HG03060 (cell line): ENCODE results near the gene ARFGEF2.
"Not testable (repeated sequence)": the region's sequence is repeated elsewhere in the genome, so short reads cannot be mapped to it uniquely, and the experiment has no call there.

Experiments
- ATAC-seq: cut with Tn5 transposase; IDR thresholded peaks from one replicate; pipeline ENCODE4 v1.9.1; 2021; ENCODE audit warnings: low read depth, moderate number of reproducible peaks; ENCODE audit not compliant: unreplicated experiment

Gene ARFGEF2

DNA sequence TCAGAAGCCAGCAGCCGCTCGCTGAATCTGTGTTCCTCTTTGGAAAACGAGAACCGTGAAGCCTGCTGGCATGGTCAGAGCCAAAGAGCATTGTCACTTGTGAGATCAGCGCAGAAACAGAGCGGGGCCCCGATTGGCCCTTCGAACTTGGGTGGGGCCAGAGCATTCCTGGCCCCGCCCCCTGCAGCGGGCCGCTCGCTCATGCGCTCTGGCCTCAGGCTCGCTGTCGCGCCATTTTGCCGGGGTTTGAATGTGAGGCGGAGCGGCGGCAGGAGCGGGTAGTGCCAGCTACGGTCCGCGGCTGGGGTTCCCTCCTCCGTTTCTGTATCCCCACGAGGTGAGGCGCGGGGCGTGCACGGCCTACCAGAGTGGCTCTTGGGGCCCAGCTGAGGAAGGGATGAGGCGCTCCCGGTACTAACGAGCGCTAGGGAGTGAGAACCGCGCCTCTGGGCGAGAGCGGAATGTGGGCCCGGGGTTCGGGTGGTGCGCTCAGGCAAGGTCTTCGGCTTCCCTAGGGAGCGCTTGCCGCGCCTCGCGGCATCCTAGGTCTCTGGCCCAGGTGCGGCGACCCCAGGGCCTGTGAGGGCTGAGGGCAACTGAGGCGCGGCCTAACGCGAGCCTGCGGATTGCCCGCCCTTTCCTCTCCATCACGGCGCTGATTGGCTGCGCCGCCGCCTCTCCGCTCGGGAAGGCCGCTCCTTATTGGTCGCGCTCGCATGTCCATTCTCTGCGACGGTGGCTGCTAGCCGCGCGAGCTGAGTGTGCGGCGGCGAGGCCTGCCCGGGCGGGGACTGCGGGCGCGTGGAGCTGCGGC lies 124.8 kb downstream of the ARFGEF2 start, which contains the start of gene CSE1L:
CSE1L (plus strand) TSS at position 226 of the 814 bp plus-strand sequence. CDS start 12,152 bp downstream, outside the sequence.
- ATAC-seq = peak; percentile 71

DNA sequence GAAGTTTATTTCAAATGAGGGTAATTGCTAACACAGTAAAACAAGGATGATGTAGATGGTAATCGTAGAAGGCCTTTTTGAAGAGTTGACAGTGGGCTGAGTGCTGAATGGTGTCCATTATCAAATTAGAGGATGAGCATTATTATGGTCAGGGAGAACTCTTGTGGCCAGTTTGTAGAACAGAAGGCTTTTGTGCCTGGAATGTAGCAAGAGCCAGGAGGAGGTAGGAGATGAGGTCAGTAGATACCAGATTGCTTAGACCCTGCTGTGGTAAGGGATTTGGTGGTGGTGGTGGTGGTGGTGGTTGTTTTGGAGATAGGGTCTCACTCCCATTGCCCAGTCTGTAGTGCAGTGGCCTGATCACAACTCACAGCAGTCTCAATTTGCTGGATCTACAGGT lies 130.8 kb downstream of the ARFGEF2 start:
- no peak for ATAC-seq

DNA sequence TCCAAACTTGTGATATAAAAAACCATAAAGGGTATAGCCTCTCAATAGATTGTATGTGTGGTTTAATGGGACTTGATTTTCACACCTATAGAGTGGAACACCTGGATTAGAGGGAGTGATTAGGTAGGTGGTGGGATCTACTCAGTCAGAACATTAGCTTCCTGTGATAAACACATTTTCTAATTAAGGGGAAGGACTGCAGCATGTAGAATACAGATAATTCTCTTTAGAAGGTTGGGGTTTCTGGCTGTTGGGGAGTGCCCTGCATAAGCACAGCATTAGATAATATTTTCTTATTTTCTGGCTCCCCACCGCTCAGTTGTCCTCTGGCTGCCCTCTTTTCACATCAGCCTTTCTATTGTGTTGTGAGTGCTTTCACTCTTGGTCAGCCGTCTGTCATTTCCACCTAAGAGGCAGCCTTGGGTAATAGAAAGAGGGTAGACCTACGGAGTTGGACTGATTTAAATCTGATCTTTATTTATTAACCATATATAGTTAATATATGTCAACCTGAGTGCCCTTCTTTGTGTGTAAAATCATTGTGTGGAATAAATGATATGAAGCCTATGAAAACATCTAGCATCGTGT lies 132.6 kb downstream of the ARFGEF2 start:
- no peak for ATAC-seq

DNA sequence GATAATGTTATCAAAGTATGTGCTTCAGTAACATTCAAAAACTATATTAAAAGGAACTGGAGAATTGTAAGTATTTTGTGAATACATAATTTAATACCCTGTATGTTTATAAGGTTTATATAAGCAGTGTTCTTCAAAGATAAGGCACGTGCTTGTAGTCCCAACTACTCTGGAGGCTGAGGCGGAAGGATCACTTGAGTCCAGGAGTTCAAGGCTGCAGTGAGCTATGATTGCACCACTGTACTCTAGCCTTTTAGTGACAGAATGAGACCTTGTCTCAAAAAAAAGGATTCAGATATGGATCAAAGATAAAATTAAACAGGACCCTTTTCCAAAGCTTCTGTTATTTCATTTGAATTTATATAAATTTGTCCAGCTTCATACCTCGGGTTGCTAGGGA lies 141.8 kb downstream of the ARFGEF2 start:
- ATAC-seq = no peak

DNA sequence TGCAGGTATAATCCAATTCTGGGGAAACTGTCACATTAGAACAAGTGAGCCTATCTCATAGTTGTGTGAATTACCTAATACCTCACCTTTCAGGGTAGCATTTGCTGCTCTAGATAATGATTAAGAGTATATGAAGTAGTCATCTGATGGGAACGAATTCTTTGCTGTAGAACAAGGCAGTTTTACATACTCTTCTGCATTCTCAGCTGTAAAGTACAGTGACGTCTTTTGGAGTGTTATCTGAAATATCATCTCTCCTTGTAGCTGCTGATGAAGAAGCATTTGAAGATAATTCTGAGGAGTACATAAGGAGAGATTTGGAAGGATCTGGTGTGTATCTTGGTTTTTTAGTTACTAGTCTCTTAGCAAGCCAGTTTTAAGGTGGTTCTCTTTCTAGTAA lies 153.0 kb downstream of the ARFGEF2 start:
- ATAC-seq = no peak

DNA sequence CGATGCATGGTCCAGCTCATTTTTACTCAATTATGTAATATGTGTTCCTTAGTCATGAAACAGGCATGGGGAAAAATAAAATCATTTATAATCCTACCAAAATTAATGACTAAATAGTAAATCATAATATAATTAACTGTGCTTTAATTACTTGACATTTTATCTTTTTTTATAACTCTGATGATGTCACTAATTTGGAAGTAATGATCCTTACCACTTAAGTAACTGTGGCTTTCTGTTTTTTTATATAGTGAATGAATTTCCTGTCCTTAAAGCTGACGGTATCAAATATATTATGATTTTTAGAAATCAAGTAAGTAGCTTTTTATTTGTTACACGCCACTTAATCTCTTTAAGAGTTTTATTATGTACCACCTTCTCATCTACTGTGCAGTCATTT lies 156.8 kb downstream of the ARFGEF2 start:
- ATAC-seq = no peak

DNA sequence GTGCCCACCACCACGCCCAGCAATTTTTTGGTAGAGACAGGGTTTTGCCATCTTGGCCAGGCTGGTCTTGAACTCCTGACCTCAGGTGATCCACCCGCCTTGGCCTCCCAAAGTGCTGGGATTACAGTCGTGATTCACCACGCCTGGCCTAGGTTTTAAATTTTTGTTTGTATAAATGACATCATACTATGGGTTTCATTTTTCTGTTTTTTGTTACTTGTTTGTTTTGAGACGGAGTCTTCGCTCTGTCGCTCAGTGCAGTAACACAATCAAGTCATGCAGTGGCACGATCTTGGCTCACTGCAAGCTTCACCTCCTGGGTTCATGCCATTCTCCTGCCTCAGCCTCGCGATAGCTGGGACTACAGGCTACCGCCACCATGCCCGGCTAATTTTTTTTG lies 160.8 kb downstream of the ARFGEF2 start:
- ATAC-seq = not testable (repeated sequence)
